ENCODE measurements around the gene TMEM91.

- TF ChIP-seq POLR2A (IDR thresholded peaks at IDR 0.05) (no peak), CTCF (IDR thresholded peaks at IDR 0.05) (no peak)
Measured at GRCh38 chr19:41355802-41356201, 20.5 kb upstream of the TMEM91 start.
